ENCODE results near the gene MUC2.
A peak's percentile ranks its signal among the peaks of the same experiment; 100 is the strongest.

The MUC2 gene

GRCh38 chr11:1053121-1053901 lies 21.4 kb upstream of the MUC2 start:
- TF ChIP-seq CTCF (conservative IDR thresholded peaks at IDR 0.05) = peak; percentile 14; the same call in 1 of the 2 replicates
- peak overlapping the region; percentile 99 for H3K27ac ChIP-seq

- H3K27ac ChIP-seq = peak overlapping the region; percentile 99
- 0 out of 2 replicates have a peak, but pooled peaks have one; percentile 26 for TF ChIP-seq CTCF (conservative IDR thresholded peaks at IDR 0.05)
Measured at GRCh38 chr11:1054143-1055108, 20.2 kb upstream of the MUC2 start.

- H3K27ac ChIP-seq = peak overlapping the region; percentile 99
- TF ChIP-seq CTCF (conservative IDR thresholded peaks at IDR 0.05) = no peak
Measured at GRCh38 chr11:1055109-1055703, 19.5 kb upstream of the MUC2 start.

GRCh38 chr11:1055990-1056771 lies 18.5 kb upstream of the MUC2 start:
- peak overlapping the region; percentile 99 for H3K27ac ChIP-seq
- no peak for TF ChIP-seq CTCF (conservative IDR thresholded peaks at IDR 0.05)

GRCh38 chr11:1057806-1058205 lies 16.9 kb upstream of the MUC2 start:
- TF ChIP-seq CTCF (conservative IDR thresholded peaks at IDR 0.05) = no peak
- H3K27ac ChIP-seq = no peak overlapping the region

GRCh38 chr11:1059759-1060158 lies 14.9 kb upstream of the MUC2 start:
- no peak overlapping the region for H3K27ac ChIP-seq

More at GRCh38 chr11:1059759-1060158, 14.9 kb upstream of the MUC2 start:
- no peak for TF ChIP-seq CTCF (conservative IDR thresholded peaks at IDR 0.05)
